Epithelial cell of proximal tubule (primary cell): ENCODE results near the gene RPEL1. TPM values are rescaled to one million over a fixed set of nuclear protein-coding genes. Genes with fewer than 3 reads are reported as not detected.
"Not testable (repeated sequence)": the region's sequence is repeated elsewhere in the genome, so short reads cannot be mapped to it uniquely, and the experiment has no call there.

ENCODE experiments used
- DNase-seq: peaks from one replicate; pipeline ENCODE4 v3.0.0-alpha.2; 2011; ENCODE audit warnings: low read depth
- H3K4me3 ChIP-seq: 2 replicates; pipeline ENCODE4 v1.5.1; 2011; ENCODE audit warnings: low read depth, mild to moderate bottlenecking, low read length
- CTCF ChIP-seq: conservative IDR thresholded peaks from 2 replicates; pipeline ENCODE4 v1.5.1; 2012; ENCODE audit warnings: low read depth, mild to moderate bottlenecking, low read length
- total RNA-seq: library from RNA; depleted of rRNA; stranded (reverse); fragments of >200 nt; gene quantifications from 2 replicates; pipeline ENCODE4 v1.2.3, GENCODE V29; 2015

Gene RPEL1
- total RNA-seq, 1 donor from 2014 or later = 0.06 TPM

DNA sequence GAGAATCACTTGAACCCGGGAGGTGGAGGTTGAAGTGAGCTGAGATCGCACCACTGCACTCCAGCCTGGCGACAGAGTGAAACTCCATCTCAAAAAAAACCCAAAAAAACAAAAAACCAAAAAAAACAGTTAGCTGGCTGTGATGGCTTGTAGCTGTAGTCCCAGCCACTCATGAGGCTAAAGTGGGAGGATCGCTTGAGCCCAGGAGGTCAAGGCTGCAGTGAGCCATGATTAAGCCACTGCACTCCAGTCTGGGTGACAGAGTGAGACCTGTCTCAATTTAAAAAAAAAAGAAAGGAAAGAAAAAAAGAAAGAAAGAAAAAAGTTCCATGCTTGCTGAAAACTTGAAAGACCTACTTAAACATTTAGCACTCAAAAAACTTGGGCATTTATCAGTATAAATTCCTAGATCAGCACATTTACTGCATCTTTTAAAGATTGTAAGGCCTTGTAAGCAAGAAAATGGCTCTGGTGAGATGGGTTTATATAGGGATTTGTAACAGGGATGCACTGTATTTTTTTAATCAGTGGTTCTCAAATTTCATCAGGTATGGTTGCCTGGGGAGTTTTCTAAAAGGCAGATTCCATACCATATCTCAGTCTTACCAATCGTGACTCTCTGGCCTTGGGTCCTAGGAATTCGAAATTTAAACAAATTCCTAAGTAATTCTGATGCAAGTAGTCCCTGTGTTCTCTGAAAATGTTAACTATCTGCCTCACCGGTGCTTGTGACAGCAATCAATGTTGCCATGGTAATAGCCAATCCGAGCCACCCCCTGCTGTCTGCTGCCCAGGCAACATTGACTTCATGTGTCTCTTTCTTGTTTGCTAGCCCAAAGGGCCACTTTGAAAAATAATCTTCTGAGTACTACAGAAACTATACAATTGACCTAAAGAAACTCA, 41.1 kb upstream of the RPEL1 start:
- no peak overlapping the region for H3K4me3 ChIP-seq
- TF ChIP-seq CTCF = no peak
- no peak for DNase-seq

- not testable (repeated sequence) for DNase-seq, H3K4me3 ChIP-seq
These were observed 40.3 kb upstream of the RPEL1 start for GRCh38 chr10:103205401-103205800.

GRCh38 chr10:103206715-103207114, 39.0 kb upstream of the RPEL1 start:
- H3K4me3 ChIP-seq, DNase-seq: not testable (repeated sequence)

- no peak for TF ChIP-seq CTCF
- no peak overlapping the region for H3K4me3 ChIP-seq
- DNase-seq = no peak
These were observed 38.5 kb upstream of the RPEL1 start for GRCh38 chr10:103207141-103207540.

DNA sequence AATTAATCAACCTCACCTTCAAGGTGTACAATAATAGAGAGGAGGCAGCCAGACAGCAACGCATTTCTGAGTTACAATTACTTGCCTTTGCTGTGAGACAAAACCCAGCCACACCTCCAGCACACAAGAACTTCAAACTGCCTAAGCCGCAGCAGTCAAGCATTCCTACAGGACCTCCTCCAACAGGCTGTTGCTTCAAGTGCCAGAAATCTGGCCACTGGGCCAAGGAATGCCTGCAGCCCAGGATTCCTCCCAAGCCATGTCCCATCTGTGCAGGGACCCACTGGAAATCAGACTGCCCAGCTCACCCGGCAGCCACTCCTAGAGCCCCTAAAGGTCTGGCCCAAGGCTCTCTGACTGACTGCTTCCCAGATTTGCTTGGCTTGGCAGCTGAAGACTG, 38.0 kb upstream of the RPEL1 start:
- not testable (repeated sequence) for H3K4me3 ChIP-seq, DNase-seq

GRCh38 chr10:103210262-103210661, 35.4 kb upstream of the RPEL1 start:
- H3K4me3 ChIP-seq, DNase-seq: not testable (repeated sequence)

DNA sequence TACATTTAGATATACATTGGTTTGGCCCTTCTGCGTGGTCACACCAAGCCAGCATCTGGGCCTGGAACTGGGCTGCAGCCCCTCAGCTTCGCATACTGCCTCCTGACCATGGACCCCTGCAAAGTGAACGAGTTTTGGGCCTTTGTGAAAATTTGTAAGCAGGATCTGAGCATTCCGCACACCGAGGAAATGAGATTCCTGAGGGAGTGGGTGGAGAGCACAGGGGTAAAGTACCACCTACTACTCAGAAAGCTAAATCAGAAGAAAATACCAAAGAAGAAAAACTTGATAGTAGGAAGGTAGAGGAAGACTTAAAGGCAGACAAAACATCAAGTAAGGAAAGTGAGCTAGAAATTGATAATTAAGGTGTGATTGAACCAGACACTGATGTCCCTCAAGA, 30.1 kb upstream of the RPEL1 start:
- DNase-seq = no peak
- no peak for TF ChIP-seq CTCF
- H3K4me3 ChIP-seq = no peak overlapping the region

- H3K4me3 ChIP-seq, DNase-seq: not testable (repeated sequence)
These were observed 29.3 kb upstream of the RPEL1 start for GRCh38 chr10:103216362-103216761.

- DNase-seq = no peak
- TF ChIP-seq CTCF = no peak
These were observed 21.6 kb upstream of the RPEL1 start for GRCh38 chr10:103224133-103224532.

DNA sequence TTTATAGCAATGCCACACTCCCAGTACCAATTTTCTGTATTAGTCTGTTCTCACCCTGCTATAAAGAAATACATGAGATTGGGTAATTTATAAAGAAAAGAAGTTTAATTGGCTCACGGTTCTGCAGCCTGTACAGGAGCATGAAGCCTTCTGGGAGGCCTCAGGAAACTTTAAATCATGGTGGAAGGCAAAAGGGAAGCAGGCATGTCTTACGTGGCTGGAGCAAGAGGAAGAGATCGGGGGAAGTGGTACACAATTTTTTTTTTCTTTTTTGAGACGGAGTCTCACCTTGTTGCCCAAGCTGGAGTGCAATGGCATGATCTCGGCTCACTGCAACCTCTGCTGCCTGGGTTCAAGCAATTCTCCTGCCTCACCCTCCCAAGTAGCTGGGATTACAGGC, 21.0 kb upstream of the RPEL1 start:
- DNase-seq, H3K4me3 ChIP-seq: not testable (repeated sequence)

More at GRCh38 chr10:103224133-103224532, 21.6 kb upstream of the RPEL1 start:
- H3K4me3 ChIP-seq = no peak overlapping the region
